Measurements from ENCODE around the gene OTUD7B.
"Not testable (repeated sequence)": the region's sequence is repeated elsewhere in the genome, so short reads cannot be mapped to it uniquely, and the experiment has no call there.

Gene OTUD7B

GRCh38 chr1:150010393-150011115 lies at the start of gene OTUD7B:
TSS of gene OTUD7B (minus strand) at chr1:150010726. CDS start at chr1:149977510, 33,216 bp downstream.
- peak; percentile 97 for DNase-seq (ENCODE audit: low spot score)

- no peak for DNase-seq (ENCODE audit: low spot score)
Measured at GRCh38 chr1:150060260-150060659, 49.7 kb upstream of the OTUD7B start.

- no peak for DNase-seq (ENCODE audit: low spot score)
Measured at GRCh38 chr1:150056407-150056806, 45.9 kb upstream of the OTUD7B start.

- DNase-seq (ENCODE audit: low spot score) = not testable (repeated sequence)
Measured at GRCh38 chr1:150055507-150055906, 45.0 kb upstream of the OTUD7B start.

GRCh38 chr1:150053926-150054325 lies 43.4 kb upstream of the OTUD7B start:
- DNase-seq (ENCODE audit: low spot score) = no peak

- not testable (repeated sequence) for DNase-seq (ENCODE audit: low spot score)
Measured at GRCh38 chr1:150051905-150052412, 41.4 kb upstream of the OTUD7B start.

GRCh38 chr1:150051089-150051373 lies 40.5 kb upstream of the OTUD7B start:
- no peak for DNase-seq (ENCODE audit: low spot score)

- no peak for DNase-seq (ENCODE audit: low spot score)
Measured at GRCh38 chr1:150049926-150050325, 39.4 kb upstream of the OTUD7B start.

- no peak for DNase-seq (ENCODE audit: low spot score)
Measured at GRCh38 chr1:150034336-150034735, 23.8 kb upstream of the OTUD7B start.

- no peak for DNase-seq (ENCODE audit: low spot score)
Measured at GRCh38 chr1:150028322-150028721, 17.8 kb upstream of the OTUD7B start.

GRCh38 chr1:150024156-150024555 lies 13.6 kb upstream of the OTUD7B start:
- DNase-seq (ENCODE audit: low spot score) = no peak

GRCh38 chr1:150022357-150022756 lies 11.8 kb upstream of the OTUD7B start:
- no peak for DNase-seq (ENCODE audit: low spot score)

- no peak for DNase-seq (ENCODE audit: low spot score)
Measured at GRCh38 chr1:150021191-150021694, 10.7 kb upstream of the OTUD7B start.

GRCh38 chr1:150020711-150021110 lies 10.2 kb upstream of the OTUD7B start:
- no peak for DNase-seq (ENCODE audit: low spot score)

GRCh38 chr1:150018165-150018564 lies 7.6 kb upstream of the OTUD7B start:
- DNase-seq (ENCODE audit: low spot score) = no peak

GRCh38 chr1:150017206-150017750 lies 6.8 kb upstream of the OTUD7B start:
- DNase-seq (ENCODE audit: low spot score) = no peak

GRCh38 chr1:150015651-150016131 lies 5.2 kb upstream of the OTUD7B start:
- no peak for DNase-seq (ENCODE audit: low spot score)

GRCh38 chr1:150012611-150013010 lies 2.1 kb upstream of the OTUD7B start:
- DNase-seq (ENCODE audit: low spot score) = peak; percentile 29

GRCh38 chr1:150009604-150010392 lies 728 bp downstream of the OTUD7B start:
- peak; percentile 54 for DNase-seq (ENCODE audit: low spot score)

GRCh38 chr1:150008699-150009098 lies 1.8 kb downstream of the OTUD7B start:
- no peak for DNase-seq (ENCODE audit: low spot score)

GRCh38 chr1:150006881-150007421 lies 3.6 kb downstream of the OTUD7B start:
- no peak for DNase-seq (ENCODE audit: low spot score)

- no peak for DNase-seq (ENCODE audit: low spot score)
Measured at GRCh38 chr1:150005606-150006005, 4.9 kb downstream of the OTUD7B start.

Measured in GM03348 (cell line).